CD4-positive, alpha-beta T cell (primary cell): ENCODE results near the gene SMIM44. TPM values are rescaled to one million over a fixed set of nuclear protein-coding genes. Genes with fewer than 3 reads are reported as not detected.
A peak's percentile ranks its signal among the peaks of the same experiment; 100 is the strongest.

Experiments
- ATAC-seq: fragments of 200-7000 bp; cut with Tn5 transposase; one replicate; pipeline ENCODE4 v1.10.0; 2022; ENCODE audit warnings: mild to moderate bottlenecking; ENCODE audit not compliant: poor library complexity
- CTCF ChIA-PET: fragments of 350-600 bp; sonication (Branson Sonifier 250); formaldehyde crosslinking; loops from one replicate; lab custom pipeline; 2021; ENCODE audit warnings: antibody characterized with exemption, inconsistent platforms; lab: Charles Lee
- POLR2A ChIA-PET: fragments of 350-600 bp; sonication (Branson Sonifier 250); formaldehyde crosslinking; loops from one replicate; lab custom pipeline; 2021; ENCODE audit warnings: antibody characterized with exemption, inconsistent platforms; lab: Charles Lee
- DNase-seq, 14 experiments: peaks; one replicate each; pipeline ENCODE4 v3.0.0-alpha.2; 2013 to 2020; ENCODE audit warnings: mixed read lengths in 2 of 14
- H3K27ac ChIP-seq, 2 donors: one replicate each; pipeline versions ENCODE4 v1.5.1 to v1.7.0; 2013; ENCODE audit warnings: low read length in 2 of 2, low read depth in 1 of 2, mild to moderate bottlenecking in 1 of 2
- H3K27me3 ChIP-seq, 2 experiments: 1 replicate in 1 of 2; 2 replicates in 1 of 2; pipeline versions ENCODE4 v1.6.1 to v1.7.0; 2013; ENCODE audit warnings: low read length in 2 of 2, control low read depth in 1 of 2, mild to moderate bottlenecking in 1 of 2, moderate library complexity in 1 of 2; ENCODE audit not compliant: insufficient read depth in 2 of 2, control insufficient read depth in 1 of 2
- H3K36me3 ChIP-seq: one replicate; pipeline ENCODE4 v1.6.1; 2013; ENCODE audit warnings: low read length, control low read depth; ENCODE audit not compliant: insufficient read depth
- H3K4me1 ChIP-seq: one replicate; pipeline ENCODE4 v1.6.1; 2013; ENCODE audit warnings: low read length, control low read depth; ENCODE audit not compliant: insufficient read depth
- H3K4me3 ChIP-seq: one replicate; pipeline ENCODE4 v1.5.1; 2013; ENCODE audit warnings: mild to moderate bottlenecking, low read length, moderate library complexity
- H3K9me3 ChIP-seq, 2 experiments: 1 replicate in 1 of 2; 2 replicates in 1 of 2; pipeline versions ENCODE4 v1.6.1 to v1.7.0; 2013; ENCODE audit warnings: low read length in 2 of 2, mild to moderate bottlenecking in 2 of 2, control low read depth in 1 of 2, moderate library complexity in 1 of 2; ENCODE audit not compliant: control insufficient read depth in 1 of 2, insufficient read depth in 1 of 2
- H3K27ac Mint-ChIP-seq: one replicate; pipeline ENCODE4 v1.8.0; 2020; ENCODE audit warnings: mixed read lengths
- H3K27me3 Mint-ChIP-seq: one replicate; pipeline ENCODE4 v1.8.0; 2021; ENCODE audit warnings: mixed read lengths
- H3K36me3 Mint-ChIP-seq: one replicate; pipeline ENCODE4 v1.8.0; 2021; ENCODE audit warnings: low read depth, mixed read lengths
- H3K4me1 Mint-ChIP-seq: one replicate; pipeline ENCODE4 v1.8.0; 2021; ENCODE audit warnings: low read depth, mixed read lengths
- H3K4me3 Mint-ChIP-seq: one replicate; pipeline ENCODE4 v1.8.0; 2020; ENCODE audit warnings: mild to moderate bottlenecking, mixed read lengths
- H3K9me3 Mint-ChIP-seq: one replicate; pipeline ENCODE4 v1.8.0; 2020; ENCODE audit warnings: mixed read lengths
- CTCF ChIP-seq: fragments of 200-600 bp; IDR thresholded peaks from one replicate; pipeline ENCODE4 v1.8.0; 2022; ENCODE audit warnings: antibody characterized with exemption, mild to moderate bottlenecking
- intact Hi-C, 2 experiments: fragments of 100-400 bp; cut with DNase I in 1 of 2; cut with micrococcal nuclease in 1 of 2; formaldehyde crosslinking; loops; one replicate each; pipeline versions ENCODE4 v1.15.1 to v1.9.0; 2023 to 2025; cut with DNase I, micrococcal nuclease
- total RNA-seq, 174 experiments: library from RNA in 2 of 174; stranded (reverse) in 2 of 174; gene quantifications; one replicate each; pipeline ENCODE4 v1.2.3 and lab custom pipeline; 2021 to 2026

The SMIM44 gene
- total RNA-seq, 2 experiments from 2014 or later: not detected

- H3K27ac ChIP-seq: no peak within 1 kb of the TSS
- Mint-ChIP-seq H3K9me3 (no peaks in the 10 kb centered on the region), H3K4me1 (peaks cover 17% of the 10 kb centered on the region), H3K27me3 (peaks cover 4% of the 10 kb centered on the region), H3K4me3 (no peak within 1 kb of the TSS), H3K36me3 (no peaks in the 10 kb centered on the region), H3K27ac (no peak within 1 kb of the TSS)
- H3K27me3 ChIP-seq: no peaks in the 10 kb centered on the region
- no peak for ATAC-seq
- TF ChIP-seq CTCF: no peak
- POLR2A ChIA-PET: no interaction called here
- intact Hi-C loops: no loop called here
- H3K36me3 ChIP-seq: no peaks in the 10 kb centered on the region
- H3K9me3 ChIP-seq: no peaks in the 10 kb centered on the region
- H3K4me1 ChIP-seq: peaks cover 17% of the 10 kb centered on the region
- no peak for DNase-seq
- CTCF ChIA-PET: no interaction called here
- no peak within 1 kb of the TSS for H3K4me3 ChIP-seq
Measured at GRCh38 chr19:3480383-3481091, 2.7 kb downstream of the SMIM44 start, which contains the start of gene SMIM24. Gene SMIM24 (minus strand): TSS chr19:3480525. CDS start chr19:3480463, 62 bp downstream.

GRCh38 chr19:3479834-3480215, 3.4 kb downstream of the SMIM44 start:
- Histone ChIP-seq H3K27ac (no peak overlapping the region), H3K27me3 (no peaks in the 10 kb centered on the region), H3K36me3 (no peaks in the 10 kb centered on the region), H3K9me3 (no peaks in the 10 kb centered on the region), H3K4me1 (peaks cover 17% of the 10 kb centered on the region), H3K4me3 (no peak overlapping the region)
- Mint-ChIP-seq H3K27me3 (peaks cover 4% of the 10 kb centered on the region), H3K4me3 (no peak overlapping the region), H3K4me1 (peaks cover 17% of the 10 kb centered on the region), H3K9me3 (no peaks in the 10 kb centered on the region), H3K27ac (no peak overlapping the region), H3K36me3 (no peaks in the 10 kb centered on the region)
- intact Hi-C loops: no loop called here
- no peak for TF ChIP-seq CTCF
- POLR2A ChIA-PET: interaction anchor here (1.0 to 1.3 kb wide), 2 partner anchors 175 to 283 kb away, joined by 3 to 4 read pairs; no protein-coding TSS in a partner anchor
- ATAC-seq (peak; percentile 71), DNase-seq (peak in 7 of 14 experiments; percentile 5 to 73 (median 31))
- CTCF ChIA-PET: interaction anchor here (1.2 kb wide), 1 partner anchor 153 kb away, joined by 4 read pairs; no protein-coding TSS in a partner anchor

- POLR2A ChIA-PET: interaction anchor here (0.7 to 1.3 kb wide), 3 partner anchors 75 to 284 kb away, joined by 3 to 4 read pairs (median 3); no protein-coding TSS in a partner anchor
- Mint-ChIP-seq H3K4me3 (no peak overlapping the region), H3K9me3 (no peaks in the 10 kb centered on the region), H3K36me3 (no peaks in the 10 kb centered on the region), H3K27ac (no peak overlapping the region), H3K27me3 (peaks cover 4% of the 10 kb centered on the region), H3K4me1 (peaks cover 17% of the 10 kb centered on the region)
- H3K27me3 ChIP-seq: no peaks in the 10 kb centered on the region
- intact Hi-C loops: no loop called here
- ATAC-seq (peak; percentile 74), DNase-seq (peak in 10 of 14 experiments; percentile 22 to 83 (median 44))
- CTCF ChIA-PET: interaction anchor here (1.0 to 1.2 kb wide), 2 partner anchors 152 to 174 kb away, joined by 3 to 4 read pairs; no protein-coding TSS in a partner anchor
- H3K4me1 ChIP-seq: peaks cover 17% of the 10 kb centered on the region
- no peaks in the 10 kb centered on the region for H3K9me3 ChIP-seq
- TF ChIP-seq CTCF: no peak
- H3K27ac ChIP-seq: no peak overlapping the region
- H3K36me3 ChIP-seq: no peaks in the 10 kb centered on the region
- H3K4me3 ChIP-seq: no peak overlapping the region
Measured at GRCh38 chr19:3479177-3479833, 3.9 kb downstream of the SMIM44 start.
